Thymus (tissue), 11 donors: Measurements from ENCODE around the gene CENPP. TPM values are rescaled to one million over a fixed set of nuclear protein-coding genes. Genes with fewer than 3 reads are reported as not detected.

Experiments
- DNase-seq, 9 donors: peaks; one replicate each; pipeline ENCODE4 v3.0.0-alpha.2; 2013; ENCODE audit warnings: low spot score in 9 of 9, low read depth in 6 of 9, missing footprints in 1 of 9
- H3K27ac ChIP-seq, 2 donors: one replicate each; pipeline ENCODE4 v1.5.1; 2013; ENCODE audit warnings: control low read depth in 1 of 2, low read depth in 1 of 2, low read length in 1 of 2, mild to moderate bottlenecking in 1 of 2, moderate library complexity in 1 of 2
- H3K27me3 ChIP-seq, 2 donors: one replicate each; pipeline ENCODE4 v1.5.1; 2013; ENCODE audit warnings: low read length in 1 of 2; ENCODE audit not compliant: control insufficient read depth in 2 of 2, insufficient read depth in 1 of 2
- H3K36me3 ChIP-seq, 2 donors: one replicate each; pipeline ENCODE4 v1.5.1; 2013; ENCODE audit warnings: low read length in 1 of 2, mild to moderate bottlenecking in 1 of 2, moderate library complexity in 1 of 2; ENCODE audit not compliant: control insufficient read depth in 2 of 2, insufficient read depth in 2 of 2
- H3K4me1 ChIP-seq, 2 donors: one replicate each; pipeline ENCODE4 v1.5.1; 2013; ENCODE audit warnings: low read length in 2 of 2; ENCODE audit not compliant: control insufficient read depth in 2 of 2, insufficient read depth in 2 of 2
- H3K4me3 ChIP-seq, 2 donors: one replicate each; pipeline ENCODE4 v1.5.1; 2013; ENCODE audit warnings: low read length in 2 of 2, control low read depth in 1 of 2, mild to moderate bottlenecking in 1 of 2
- H3K9me3 ChIP-seq, 2 donors: one replicate each; pipeline ENCODE4 v1.5.1; 2013; ENCODE audit warnings: low read length in 1 of 2, mild to moderate bottlenecking in 1 of 2; ENCODE audit not compliant: control insufficient read depth in 2 of 2, insufficient read depth in 1 of 2
- WGBS: extraction: QIAGEN DNeasy Blood & Tissue Kit; methylation state at CpG from one replicate; pipeline ENCODE4 v1.1.7; 2013; 5-methylcytosine and 5-hydroxymethylcytosine counted together
- polyA plus RNA-seq: library from polyadenylated mRNA; stranded (reverse); fragments of 200-250 nt; gene quantifications from one replicate; pipeline ENCODE4 v1.2.3, GENCODE V29; 2013
- total RNA-seq: library from RNA; stranded (reverse); fragments of 120-200 nt; gene quantifications from one replicate; pipeline ENCODE4 v1.2.4, GENCODE V29; 2013
- donor health status: healthy.

CENPP gene
- total and polyA plus RNA-seq, 2 donors = 3.9 to 13.8 TPM

GRCh38 chr9:92300936-92301335 lies 24.8 kb upstream of the CENPP start:
- Histone ChIP-seq H3K27me3 (no peaks in the 10 kb centered on the region), H3K36me3 (peaks cover 17 to 74% of the 10 kb centered on the region in 2 donors)

GRCh38 chr9:92308893-92309292 lies 16.9 kb upstream of the CENPP start:
- peaks cover 26 to 73% of the 10 kb centered on the region in 2 donors for H3K36me3 ChIP-seq

More at GRCh38 chr9:92300936-92301335, 24.8 kb upstream of the CENPP start:
- Histone ChIP-seq H3K4me1 (no peaks in the 10 kb centered on the region), H3K4me3 (no peak overlapping the region), H3K9me3 (no peaks in the 10 kb centered on the region), H3K27ac (no peak overlapping the region)
- no peak for DNase-seq
- WGBS = 93% methylated on average over 1 of the region's 1 CpG

DNA sequence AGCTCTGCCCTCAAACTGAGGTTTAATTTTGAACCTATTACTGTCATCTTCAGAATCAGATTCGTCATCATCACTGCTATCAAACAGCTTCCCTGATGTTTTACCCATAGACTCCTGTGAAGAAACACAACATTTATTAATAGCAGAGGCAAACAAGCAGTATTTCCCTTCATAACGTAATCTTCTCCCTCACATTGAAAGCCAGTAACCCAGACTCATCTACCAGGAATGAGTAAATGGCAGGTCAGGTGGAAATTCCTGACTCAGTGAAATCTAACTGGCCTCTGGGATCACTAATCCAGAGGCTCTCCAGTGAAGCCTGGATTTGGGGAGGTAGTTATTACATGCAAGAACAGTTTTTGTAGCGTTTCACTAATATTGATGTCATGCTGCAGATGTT lies 15.2 kb upstream of the CENPP start:
- peaks cover 0 to 3% of the 10 kb centered on the region in 2 donors for H3K4me1 ChIP-seq
- no peak overlapping the region for H3K4me3 ChIP-seq
- DNase-seq = no peak
- peaks cover 21 to 74% of the 10 kb centered on the region in 2 donors for H3K36me3 ChIP-seq
- no peak overlapping the region for H3K27ac ChIP-seq
- 99% methylated on average over 3 of the region's 3 CpGs for WGBS
- H3K9me3 ChIP-seq = no peaks in the 10 kb centered on the region
- H3K27me3 ChIP-seq = no peaks in the 10 kb centered on the region

More at GRCh38 chr9:92308893-92309292, 16.9 kb upstream of the CENPP start:
- no peak overlapping the region for H3K4me3 ChIP-seq
- H3K27ac ChIP-seq = no peak overlapping the region
- DNase-seq = no peak
- H3K4me1 ChIP-seq = peaks cover 0 to 3% of the 10 kb centered on the region in 2 donors
- H3K9me3 ChIP-seq = no peaks in the 10 kb centered on the region
- no peaks in the 10 kb centered on the region for H3K27me3 ChIP-seq

- Histone ChIP-seq H3K36me3 (peaks cover 29 to 75% of the 10 kb centered on the region in 2 donors), H3K27me3 (no peaks in the 10 kb centered on the region), H3K4me1 (peaks cover 0 to 3% of the 10 kb centered on the region in 2 donors), H3K4me3 (no peak overlapping the region), H3K27ac (no peak overlapping the region), H3K9me3 (no peaks in the 10 kb centered on the region)
- WGBS = 80% methylated on average over 6 of the region's 6 CpGs
- no peak for DNase-seq
Observed at GRCh38 chr9:92312887-92313623, 12.7 kb upstream of the CENPP start.

GRCh38 chr9:92313624-92314012 lies 12.1 kb upstream of the CENPP start:
- Histone ChIP-seq H3K9me3 (no peaks in the 10 kb centered on the region), H3K27me3 (no peaks in the 10 kb centered on the region), H3K36me3 (peaks cover 28 to 74% of the 10 kb centered on the region in 2 donors), H3K27ac (no peak overlapping the region), H3K4me3 (no peak overlapping the region), H3K4me1 (peaks cover 0 to 3% of the 10 kb centered on the region in 2 donors)
- DNase-seq = no peak
- 89% methylated on average over 2 of the region's 2 CpGs for WGBS

GRCh38 chr9:92315456-92315855 lies 10.3 kb upstream of the CENPP start:
- DNase-seq = no peak
- 93% methylated on average over 5 of the region's 5 CpGs for WGBS

GRCh38 chr9:92324431-92324830 lies 1.3 kb upstream of the CENPP start:
- no peak overlapping the region for H3K27ac ChIP-seq
- H3K4me3 ChIP-seq = peak overlapping the region; percentile 80 to 90
- 19% methylated on average over 2 of the region's 2 CpGs for WGBS
- peaks cover 8 to 27% of the 10 kb centered on the region in 2 donors for H3K36me3 ChIP-seq
- H3K9me3 ChIP-seq = no peaks in the 10 kb centered on the region
- DNase-seq = peak in 1 of 9 donors; percentile 9
- no peaks in the 10 kb centered on the region for H3K27me3 ChIP-seq
- H3K4me1 ChIP-seq = peaks cover 7 to 8% of the 10 kb centered on the region in 2 donors

More at GRCh38 chr9:92315456-92315855, 10.3 kb upstream of the CENPP start:
- peaks cover 0 to 3% of the 10 kb centered on the region in 2 donors for H3K4me1 ChIP-seq
- H3K27ac ChIP-seq = no peak overlapping the region
- H3K27me3 ChIP-seq = no peaks in the 10 kb centered on the region
- H3K4me3 ChIP-seq = no peak overlapping the region
- H3K36me3 ChIP-seq = peaks cover 26 to 70% of the 10 kb centered on the region in 2 donors
- H3K9me3 ChIP-seq = no peaks in the 10 kb centered on the region

DNA sequence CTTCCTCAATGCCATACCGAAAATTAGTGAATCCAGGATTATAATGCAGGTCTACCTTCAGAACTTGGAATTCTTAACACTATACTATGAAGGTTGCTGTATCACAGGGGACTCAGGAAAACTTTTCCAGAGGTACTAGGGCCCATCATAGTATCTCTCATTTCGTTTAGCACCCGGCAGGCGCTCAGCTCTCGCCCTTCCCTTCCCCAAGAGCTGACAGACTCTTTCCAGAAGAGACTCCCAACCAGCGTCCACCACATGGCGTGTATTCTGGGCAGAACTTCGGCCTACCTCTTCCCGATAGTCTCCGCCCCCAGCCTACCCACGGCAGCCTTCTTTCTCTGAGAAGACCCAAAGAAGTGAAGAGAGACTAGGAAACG lies 874 bp upstream of the CENPP start:
- no peaks in the 10 kb centered on the region for H3K9me3 ChIP-seq
- DNase-seq = no peak
- peaks cover 4 to 23% of the 10 kb centered on the region in 2 donors for H3K36me3 ChIP-seq
- no peaks in the 10 kb centered on the region for H3K27me3 ChIP-seq
- peak overlapping the region; percentile 94 to 96 for H3K27ac ChIP-seq
- H3K4me3 ChIP-seq = peak overlapping the region; percentile 80 to 90
- under 1% methylated on average over 12 of the region's 12 CpGs for WGBS
- peaks cover 7 to 8% of the 10 kb centered on the region in 2 donors for H3K4me1 ChIP-seq

DNA sequence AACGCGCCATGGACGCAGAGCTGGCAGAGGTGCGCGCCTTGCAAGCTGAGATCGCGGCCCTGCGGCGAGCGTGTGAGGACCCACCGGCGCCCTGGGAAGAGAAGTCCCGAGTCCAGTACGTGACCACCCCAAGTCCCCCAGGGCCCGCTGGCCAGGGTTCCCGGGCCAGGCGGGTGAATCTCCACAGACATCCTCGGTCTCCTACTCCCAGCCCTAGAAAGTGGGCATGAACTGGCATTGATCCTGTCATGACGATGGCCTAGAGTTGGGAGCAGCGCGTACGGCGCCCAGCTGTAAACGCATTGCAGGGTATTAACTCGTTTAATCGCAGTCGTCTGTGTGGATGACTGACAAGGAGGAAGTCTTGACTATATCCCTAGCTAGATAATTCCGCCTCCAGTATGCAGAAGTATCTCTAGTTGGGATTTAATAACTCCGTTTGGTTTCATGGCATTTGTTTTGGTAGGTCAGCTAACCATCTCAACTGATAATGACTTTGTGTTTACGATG lies 293 bp downstream of the CENPP start:
- H3K9me3 ChIP-seq = no peaks in the 10 kb centered on the region
- DNase-seq = peak in 1 of 9 donors; percentile 8
- H3K36me3 ChIP-seq = peaks cover 0 to 17% of the 10 kb centered on the region in 2 donors
- peak overlapping the region; percentile 80 to 90 for H3K4me3 ChIP-seq
- H3K27me3 ChIP-seq = no peaks in the 10 kb centered on the region
- H3K4me1 ChIP-seq = peaks cover 7 to 8% of the 10 kb centered on the region in 2 donors
- 2% methylated on average over 30 of the region's 30 CpGs for WGBS
- peak overlapping the region; percentile 94 to 96 for H3K27ac ChIP-seq
